Activated T-helper 1 cell treated with anti-CD3 and anti-CD28 coated beads, Interleukin-12 subunit alpha, Interleukin-12 subunit beta, Interleukin-2, Interleukin-4 antibody, amounts not matched to agents 30 ng/mL and 10 ng/mL and 1 ng/mL, durations not matched to agents 14 hours and 24 hours and 36 hours (primary cell): Measurements from ENCODE around the gene OR2A12. TPM values are rescaled to one million over a fixed set of nuclear protein-coding genes. Genes with fewer than 3 reads are reported as not detected.
"Not testable (repeated sequence)": the region's sequence is repeated elsewhere in the genome, so short reads cannot be mapped to it uniquely, and the experiment has no call there.

ENCODE experiments used
- DNase-seq: peaks from one replicate; pipeline ENCODE4 v3.0.0; 2021; ENCODE audit warnings: low spot score
- H3K27ac Mint-ChIP-seq: one replicate; pipeline ENCODE4 v1.8.0; 2021; ENCODE audit warnings: mild to moderate bottlenecking, mixed read lengths
- H3K27me3 Mint-ChIP-seq: one replicate; pipeline ENCODE4 v1.8.0; 2022; ENCODE audit warnings: mild to moderate bottlenecking, moderate library complexity, mixed read lengths; ENCODE audit not compliant: insufficient read depth
- H3K36me3 Mint-ChIP-seq: one replicate; pipeline ENCODE4 v1.8.0; 2021; ENCODE audit warnings: low read depth, mixed read lengths
- H3K4me1 Mint-ChIP-seq: one replicate; pipeline ENCODE4 v1.8.0; 2021; ENCODE audit warnings: low read depth, mixed read lengths
- H3K4me3 Mint-ChIP-seq: one replicate; pipeline ENCODE4 v1.8.0; 2021; ENCODE audit warnings: mild to moderate bottlenecking, moderate library complexity, mixed read lengths
- H3K9me3 Mint-ChIP-seq: one replicate; pipeline ENCODE4 v1.8.0; 2021; ENCODE audit warnings: mixed read lengths
- intact Hi-C: fragments of 100-400 bp; cut with micrococcal nuclease; formaldehyde crosslinking; loops from one replicate; pipeline ENCODE4 v1.15.1; 2024
- total RNA-seq: library from RNA; stranded (reverse); gene quantifications from 2 replicates; pipeline ENCODE4 v1.2.3, GENCODE V29; 2022

OR2A12 gene
- total RNA-seq, 1 donor from 2014 or later = not detected

DNA sequence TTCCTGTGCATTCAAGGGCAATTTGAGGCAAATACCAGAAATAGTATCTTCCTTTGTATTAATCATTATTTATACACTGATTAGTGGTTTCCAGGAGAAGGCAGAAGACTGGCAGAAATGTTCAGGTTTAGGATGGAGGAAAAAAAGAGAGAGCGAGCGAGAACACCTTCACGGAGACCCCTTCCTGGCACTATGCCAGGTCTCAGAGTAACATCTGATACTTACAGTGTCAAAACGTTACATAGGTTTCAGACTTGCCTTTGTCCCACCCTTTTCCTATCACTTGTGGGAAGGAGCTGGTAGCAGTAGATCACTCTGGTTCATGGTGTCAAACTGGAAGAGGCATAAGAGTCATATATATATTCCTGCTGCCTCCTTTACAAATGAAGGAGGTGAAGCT is 652 bp downstream of the OR2A12 start:
- H3K9me3 Mint-ChIP-seq = peaks cover 5% of the 10 kb centered on the region
- intact Hi-C loops = no loop called here
- peaks cover 4% of the 10 kb centered on the region for H3K27me3 Mint-ChIP-seq
- H3K4me1 Mint-ChIP-seq = no peaks in the 10 kb centered on the region
- no peak overlapping the region for H3K4me3 Mint-ChIP-seq
- no peak for DNase-seq
- H3K27ac Mint-ChIP-seq = no peak overlapping the region
- H3K36me3 Mint-ChIP-seq = no peaks in the 10 kb centered on the region

DNA sequence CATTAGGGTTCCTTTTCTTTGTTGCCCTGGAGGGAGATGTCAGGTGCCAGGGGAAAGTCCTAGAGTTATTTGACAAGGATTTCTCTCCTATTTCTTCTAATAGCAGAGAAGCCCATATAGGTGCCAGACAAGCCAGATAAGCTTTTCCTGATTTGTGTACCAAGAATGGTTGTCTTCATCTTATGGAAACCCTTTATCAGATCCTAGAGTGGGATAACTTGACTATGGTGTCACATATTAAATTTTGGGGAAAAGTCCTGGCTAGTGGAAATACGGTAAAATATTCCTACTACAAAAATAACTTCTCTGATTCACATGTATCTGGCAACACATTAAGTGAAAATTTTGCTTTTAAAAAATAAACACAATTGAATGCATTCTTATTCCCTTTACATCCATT is 1.2 kb downstream of the OR2A12 start:
- peaks cover 4% of the 10 kb centered on the region for H3K27me3 Mint-ChIP-seq
- DNase-seq = no peak
- H3K9me3 Mint-ChIP-seq = peaks cover 5% of the 10 kb centered on the region
- intact Hi-C loops = no loop called here
- no peak overlapping the region for H3K27ac Mint-ChIP-seq
- H3K36me3 Mint-ChIP-seq = no peaks in the 10 kb centered on the region
- no peak overlapping the region for H3K4me3 Mint-ChIP-seq
- no peaks in the 10 kb centered on the region for H3K4me1 Mint-ChIP-seq

GRCh38 chr7:144090667-144091066 is 4.6 kb downstream of the OR2A12 start:
- intact Hi-C loops = no loop called here
- DNase-seq = no peak
- Mint-ChIP-seq H3K9me3 (peaks cover 5% of the 10 kb centered on the region), H3K36me3 (no peaks in the 10 kb centered on the region), H3K27me3 (peaks cover 4% of the 10 kb centered on the region), H3K4me3 (no peak overlapping the region), H3K4me1 (no peaks in the 10 kb centered on the region), H3K27ac (no peak overlapping the region)

GRCh38 chr7:144098776-144099175 is 12.7 kb downstream of the OR2A12 start:
- intact Hi-C loops = no loop called here
- H3K9me3 Mint-ChIP-seq = no peaks in the 10 kb centered on the region
- no peak overlapping the region for H3K4me3 Mint-ChIP-seq
- H3K27ac Mint-ChIP-seq = no peak overlapping the region
- no peak for DNase-seq
- H3K27me3 Mint-ChIP-seq = peaks cover 2% of the 10 kb centered on the region
- H3K4me1 Mint-ChIP-seq = no peaks in the 10 kb centered on the region
- no peaks in the 10 kb centered on the region for H3K36me3 Mint-ChIP-seq

DNA sequence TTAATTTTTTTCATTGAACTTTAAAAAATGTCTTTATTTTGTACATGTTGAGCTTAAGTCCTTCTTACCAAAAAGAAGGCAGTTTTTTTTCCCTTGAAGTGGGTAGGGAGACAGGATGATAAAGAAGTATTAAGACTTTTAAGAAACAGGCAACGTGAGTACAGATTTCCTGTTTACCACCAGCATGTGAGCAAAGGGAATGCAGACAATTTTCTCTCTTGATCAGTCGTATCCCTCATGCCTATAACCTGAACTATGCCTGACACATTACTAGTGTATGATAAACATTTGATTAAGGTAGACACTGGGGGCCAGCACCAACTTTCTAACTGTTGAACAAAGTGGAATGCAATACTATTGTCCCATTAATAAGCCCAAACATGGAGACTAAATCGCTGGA is 14.5 kb downstream of the OR2A12 start:
- Mint-ChIP-seq H3K36me3 (no peaks in the 10 kb centered on the region), H3K27me3 (peaks cover 2% of the 10 kb centered on the region), H3K27ac (no peak overlapping the region), H3K9me3 (no peaks in the 10 kb centered on the region), H3K4me3 (no peak overlapping the region), H3K4me1 (no peaks in the 10 kb centered on the region)
- DNase-seq = no peak
- intact Hi-C loops = no loop called here

GRCh38 chr7:144102041-144102440 is 16.0 kb downstream of the OR2A12 start:
- no peaks in the 10 kb centered on the region for H3K36me3 Mint-ChIP-seq
- no peak overlapping the region for H3K4me3 Mint-ChIP-seq
- DNase-seq = no peak
- H3K27me3 Mint-ChIP-seq = peaks cover 2% of the 10 kb centered on the region
- H3K27ac Mint-ChIP-seq = no peak overlapping the region
- H3K4me1 Mint-ChIP-seq = no peaks in the 10 kb centered on the region
- H3K9me3 Mint-ChIP-seq = no peaks in the 10 kb centered on the region
- intact Hi-C loops = no loop called here

DNA sequence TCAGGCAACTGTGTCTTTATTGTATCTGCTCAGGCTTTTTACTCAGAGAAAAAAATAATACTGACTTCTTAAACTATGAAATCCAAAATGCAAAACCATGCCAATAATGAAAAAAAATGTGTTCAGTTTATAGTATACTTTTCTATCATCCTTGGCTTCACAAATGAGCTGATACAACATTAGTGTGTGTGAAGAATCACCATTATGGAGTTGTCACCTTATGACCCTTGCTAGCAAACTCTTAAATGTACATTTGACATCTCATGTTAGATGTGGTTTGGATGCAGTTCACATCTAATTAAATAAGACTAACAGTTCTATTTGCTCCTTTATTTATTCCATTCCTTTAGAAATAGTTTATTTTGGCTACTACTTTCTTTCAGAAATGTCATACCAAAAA is 19.1 kb downstream of the OR2A12 start:
- Mint-ChIP-seq H3K36me3 (no peaks in the 10 kb centered on the region), H3K27me3 (peaks cover 2% of the 10 kb centered on the region), H3K4me3 (no peak overlapping the region), H3K4me1 (no peaks in the 10 kb centered on the region), H3K27ac (no peak overlapping the region), H3K9me3 (no peaks in the 10 kb centered on the region)
- no peak for DNase-seq
- intact Hi-C loops = no loop called here

- no peak for DNase-seq
- Mint-ChIP-seq H3K4me1 (no peaks in the 10 kb centered on the region), H3K36me3 (no peaks in the 10 kb centered on the region), H3K27ac (no peak within 1 kb of the TSS), H3K4me3 (no peak within 1 kb of the TSS), H3K9me3 (no peaks in the 10 kb centered on the region), H3K27me3 (peaks cover 15% of the 10 kb centered on the region)
- intact Hi-C loops = no loop called here
Measured at GRCh38 chr7:144109283-144109682, 23.2 kb downstream of the OR2A12 start, which contains the start of gene OR2A2. OR2A2 (plus strand) TSS chr7:144109583; CDS start chr7:144109583, 0 bp downstream.

DNA sequence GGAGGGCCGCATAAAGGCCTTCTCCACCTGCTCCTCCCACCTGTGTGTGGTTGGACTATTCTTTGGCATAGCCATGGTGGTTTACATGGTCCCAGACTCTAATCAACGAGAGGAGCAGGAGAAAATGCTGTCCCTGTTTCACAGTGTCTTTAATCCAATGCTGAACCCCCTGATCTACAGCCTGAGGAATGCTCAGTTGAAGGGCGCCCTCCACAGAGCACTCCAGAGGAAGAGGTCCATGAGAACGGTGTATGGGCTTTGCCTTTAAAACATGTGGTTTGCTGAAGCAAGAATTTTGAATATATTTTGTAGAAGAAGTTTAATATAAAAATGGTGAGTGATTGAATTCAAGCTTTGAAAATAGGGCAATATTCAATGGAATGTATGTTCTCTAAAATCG is 24.2 kb downstream of the OR2A12 start:
- no peak for DNase-seq
- no peak overlapping the region for H3K4me3 Mint-ChIP-seq
- intact Hi-C loops = no loop called here
- H3K36me3 Mint-ChIP-seq = no peaks in the 10 kb centered on the region
- H3K9me3 Mint-ChIP-seq = no peaks in the 10 kb centered on the region
- H3K4me1 Mint-ChIP-seq = no peaks in the 10 kb centered on the region
- peaks cover 15% of the 10 kb centered on the region for H3K27me3 Mint-ChIP-seq
- H3K27ac Mint-ChIP-seq = no peak overlapping the region

- peaks cover 15% of the 10 kb centered on the region for H3K27me3 Mint-ChIP-seq
- DNase-seq = no peak
- no peak overlapping the region for H3K4me3 Mint-ChIP-seq
- no peaks in the 10 kb centered on the region for H3K9me3 Mint-ChIP-seq
- H3K27ac Mint-ChIP-seq = no peak overlapping the region
- no peaks in the 10 kb centered on the region for H3K36me3 Mint-ChIP-seq
- intact Hi-C loops = no loop called here
- H3K4me1 Mint-ChIP-seq = no peaks in the 10 kb centered on the region
Measured at GRCh38 chr7:144113651-144114050, 27.6 kb downstream of the OR2A12 start.

GRCh38 chr7:144118341-144118740 is 32.3 kb downstream of the OR2A12 start:
- Mint-ChIP-seq H3K4me3 (no peak overlapping the region), H3K27ac (no peak overlapping the region), H3K36me3 (no peaks in the 10 kb centered on the region), H3K27me3 (peaks cover 10% of the 10 kb centered on the region), H3K9me3 (no peaks in the 10 kb centered on the region), H3K4me1 (no peaks in the 10 kb centered on the region)
- intact Hi-C loops = no loop called here
- no peak for DNase-seq

DNA sequence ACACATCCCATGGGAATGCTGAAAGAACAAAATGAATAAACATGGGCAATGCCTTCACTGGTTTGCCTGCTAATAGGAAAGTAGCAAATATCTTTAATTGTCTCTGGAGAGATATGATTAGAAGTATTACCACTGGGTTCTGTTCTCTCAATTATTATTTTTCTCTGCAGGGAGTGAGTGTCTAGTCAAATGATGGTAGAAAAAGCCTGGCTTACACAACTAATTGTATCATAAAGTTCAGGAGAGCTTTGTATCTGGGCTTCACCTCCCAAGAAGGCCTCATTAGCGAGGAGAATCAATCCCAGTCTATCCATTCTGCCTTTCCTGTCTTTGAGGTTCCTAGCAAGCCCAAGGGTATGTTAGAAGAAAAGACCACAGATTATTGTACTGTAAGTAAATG is 36.8 kb downstream of the OR2A12 start, which contains the start of gene OR2A14:
Gene OR2A14 (plus strand): TSS at position 301 of the 400 bp plus-strand sequence. CDS start 5,937 bp downstream, outside the sequence.
- H3K27ac Mint-ChIP-seq = no peak within 1 kb of the TSS
- no peaks in the 10 kb centered on the region for H3K36me3 Mint-ChIP-seq
- no peak within 1 kb of the TSS for H3K4me3 Mint-ChIP-seq
- no peaks in the 10 kb centered on the region for H3K4me1 Mint-ChIP-seq
- intact Hi-C loops = no loop called here
- DNase-seq = no peak
- no peaks in the 10 kb centered on the region for H3K9me3 Mint-ChIP-seq
- H3K27me3 Mint-ChIP-seq = peaks cover 2% of the 10 kb centered on the region

DNA sequence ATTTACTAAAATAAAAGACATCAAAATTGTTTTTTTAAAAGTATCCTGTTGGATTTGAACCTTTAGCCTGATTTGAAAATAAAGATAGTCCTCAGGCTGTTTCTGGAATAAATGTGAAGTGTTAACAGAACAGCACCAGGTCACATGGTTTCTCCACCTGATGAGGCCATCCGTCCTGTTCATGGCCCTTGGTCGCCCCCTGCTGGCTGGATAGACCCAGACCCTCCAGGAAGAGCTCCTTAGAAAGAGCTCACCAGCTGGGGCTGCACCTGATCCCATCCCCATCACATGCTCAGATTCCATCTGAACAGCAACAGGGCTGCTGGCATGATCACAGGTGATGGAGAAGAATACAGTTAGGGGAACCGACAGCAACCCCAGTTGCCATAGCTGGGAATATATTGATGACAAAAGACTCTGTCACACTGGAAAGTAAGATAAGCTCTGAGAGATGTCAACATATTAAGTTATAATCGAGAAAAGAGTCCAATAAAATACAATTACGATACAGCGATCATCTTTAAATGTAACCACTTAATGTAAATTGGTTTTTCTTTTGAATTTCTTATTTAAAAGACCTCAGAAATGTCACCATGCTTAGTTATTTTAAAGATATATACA is 41.7 kb downstream of the OR2A12 start:
- intact Hi-C loops = loop anchor here (1.0 to 2.0 kb wide), 4 partner anchors 227 to 712 kb away; no protein-coding TSS in a partner anchor

GRCh38 chr7:144129601-144130000 is 43.5 kb downstream of the OR2A12 start:
- H3K4me1 Mint-ChIP-seq = not testable (repeated sequence)

More for the DNA sequence above, 41.7 kb downstream of the OR2A12 start:
- H3K4me1 Mint-ChIP-seq = no peaks in the 10 kb centered on the region
- no peaks in the 10 kb centered on the region for H3K27me3 Mint-ChIP-seq
- peak; percentile 72 for DNase-seq
- no peaks in the 10 kb centered on the region for H3K9me3 Mint-ChIP-seq
- H3K27ac Mint-ChIP-seq = no peak overlapping the region
- no peak overlapping the region for H3K4me3 Mint-ChIP-seq
- no peaks in the 10 kb centered on the region for H3K36me3 Mint-ChIP-seq

More at GRCh38 chr7:144129601-144130000, 43.5 kb downstream of the OR2A12 start:
- not testable (repeated sequence) for H3K4me3 Mint-ChIP-seq, H3K36me3 Mint-ChIP-seq, H3K27ac Mint-ChIP-seq, H3K27me3 Mint-ChIP-seq, DNase-seq, H3K9me3 Mint-ChIP-seq
- intact Hi-C loops = loop anchor here (2.0 kb wide), 1 partner anchor 261 kb away; no protein-coding TSS in a partner anchor
